Kidney (tissue), 14 donors: ENCODE measurements around the gene CLTCL1. TPM values are rescaled to one million over a fixed set of nuclear protein-coding genes. Genes with fewer than 3 reads are reported as not detected.
A peak's percentile ranks its signal among the peaks of the same experiment; 100 is the strongest.

Source experiments
- DNase-seq, 5 donors: peaks; one replicate each; pipeline ENCODE4 v3.0.0-alpha.2; 2013 to 2020
- FAIRE-seq: peaks from 2 replicates; lab custom pipeline; 2012; peaks lifted over from hg19 to GRCh38; lab: Jason Lieb, UNC
- H3K27ac ChIP-seq, 2 donors: one replicate each; pipeline ENCODE4 v1.7.0; 2013; ENCODE audit warnings: low read depth in 2 of 2, low read length in 2 of 2, inconsistent platforms in 1 of 2
- H3K27me3 ChIP-seq: one replicate; pipeline ENCODE4 v1.7.1; 2013; ENCODE audit warnings: low read length, inconsistent platforms; ENCODE audit not compliant: control insufficient read depth, insufficient read depth
- H3K36me3 ChIP-seq, 3 donors: one replicate each; pipeline versions ENCODE4 v1.7.0 to v1.7.1; 2013; ENCODE audit warnings: low read length in 3 of 3, control low read depth in 1 of 3, inconsistent platforms in 1 of 3; ENCODE audit not compliant: insufficient read depth in 3 of 3, control insufficient read depth in 2 of 3
- H3K4me1 ChIP-seq, 3 donors: one replicate each; pipeline versions ENCODE4 v1.7.0 to v1.7.1; 2013; ENCODE audit warnings: low read length in 3 of 3, inconsistent platforms in 1 of 3, low read depth in 1 of 3; ENCODE audit not compliant: control insufficient read depth in 2 of 3, insufficient read depth in 2 of 3
- H3K4me3 ChIP-seq, 3 donors: one replicate each; pipeline versions ENCODE4 v1.7.0 to v1.8.1; 2013; ENCODE audit warnings: low read length in 3 of 3, control low read depth in 1 of 3, inconsistent platforms in 1 of 3
- H3K9ac ChIP-seq, 3 donors: one replicate each; pipeline versions ENCODE4 v1.7.0 to v1.7.1; 2013; ENCODE audit warnings: low read length in 3 of 3, control low read depth in 1 of 3, inconsistent platforms in 1 of 3
- H3K9me3 ChIP-seq, 3 donors: one replicate each; pipeline versions ENCODE4 v1.7.0 to v1.7.1; 2013; ENCODE audit warnings: low read length in 3 of 3, control low read depth in 1 of 3, inconsistent platforms in 1 of 3; ENCODE audit not compliant: control insufficient read depth in 2 of 3, insufficient read depth in 1 of 3
- CTCF ChIP-seq: IDR thresholded peaks from 3 replicates; pipeline ENCODE4 v1.5.1; 2012; ENCODE audit warnings: mild to moderate bottlenecking, moderate library complexity, borderline replicate concordance; ENCODE audit not compliant: insufficient read depth; ENCODE audit errors: extremely low read depth
- intact Hi-C: fragments of 100-400 bp; cut with DNase I; formaldehyde crosslinking; loops from one replicate; pipeline ENCODE4 v1.11.1; 2022
- polyA plus RNA-seq: library from polyadenylated mRNA; stranded (reverse); fragments of 350-450 nt; fragmentation: Illumina TruSeq; extraction: RNeasy Lipid Tissue Mini Kit (QIAGEN cat#74804); gene quantifications from one replicate; pipeline ENCODE4 v1.2.3, GENCODE V29; 2014; ENCODE audit warnings: low read depth, low replicate concordance; ENCODE audit not compliant: insufficient read depth
- total RNA-seq: library from RNA; stranded (reverse); fragmentation: NEBNext Ultra II Directional; extraction: Animal tissue kit (Norgen Biotek cat#: 25700); gene quantifications from one replicate; pipeline ENCODE4 v1.2.1, GENCODE V29; 2021
- donor health status: control.
- donor health status: control.
- donor health status: control.
- donor health status: control.
- donor health status: control.
- donor health status: DM: yes; HTN: yes; CAD: no.
- donor health status: Normal renal cell carcinoma (clear cell type).

Gene CLTCL1
- total and polyA plus RNA-seq, 2 donors from 2014 or later: 4.0 to 6.3 TPM

DNA sequence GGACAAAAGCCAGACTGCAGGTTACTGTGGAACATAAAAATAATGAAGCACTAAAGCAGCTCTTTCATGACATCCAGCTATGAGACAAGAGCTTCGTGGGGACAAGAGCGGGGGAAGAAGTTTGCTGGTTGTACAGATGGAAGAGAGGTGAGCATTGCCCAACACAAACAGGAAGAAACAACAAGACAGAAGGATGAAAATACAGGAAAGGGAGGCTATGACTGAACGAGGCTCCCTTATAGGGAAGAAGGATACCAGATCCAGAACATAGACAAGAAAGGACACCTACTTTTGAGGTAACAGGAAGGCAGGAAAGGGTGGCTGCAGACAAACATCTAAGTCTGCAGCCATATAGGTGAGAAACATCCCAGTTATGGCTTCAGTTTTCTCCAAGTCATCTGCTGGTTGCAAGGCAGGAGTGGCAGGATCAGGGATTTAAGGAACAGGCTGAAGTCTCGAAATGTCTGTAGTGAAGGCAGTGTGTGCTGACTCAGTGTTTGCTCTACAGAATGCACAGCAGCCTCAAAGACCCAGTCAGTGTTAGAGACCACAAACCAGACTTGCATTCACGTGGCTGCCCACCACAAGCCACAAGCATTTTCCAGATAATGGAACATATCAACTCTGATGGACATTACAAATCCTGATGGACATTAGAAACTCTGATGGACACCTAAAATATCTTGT, 1.9 kb downstream of the CLTCL1 start:
- H3K4me3 ChIP-seq: no peak overlapping the region
- intact Hi-C loops: no loop called here
- TF ChIP-seq CTCF: no peak
- no peaks in the 10 kb centered on the region for H3K27me3 ChIP-seq
- H3K36me3 ChIP-seq: no peaks in the 10 kb centered on the region
- H3K4me1 ChIP-seq: peaks cover 0 to 14% (median 13%) of the 10 kb centered on the region in 3 donors
- FAIRE-seq (no peak), DNase-seq (no peak)
- no peak overlapping the region for H3K9ac ChIP-seq
- H3K27ac ChIP-seq: no peak overlapping the region
- no peaks in the 10 kb centered on the region for H3K9me3 ChIP-seq

GRCh38 chr22:19287889-19288288, 3.6 kb downstream of the CLTCL1 start:
- H3K4me1 ChIP-seq: peaks cover 0 to 14% (median 13%) of the 10 kb centered on the region in 3 donors
- intact Hi-C loops: no loop called here
- DNase-seq (no peak), FAIRE-seq (no peak)
- no peak for TF ChIP-seq CTCF
- no peaks in the 10 kb centered on the region for H3K36me3 ChIP-seq
- H3K27ac ChIP-seq: no peak overlapping the region
- no peak overlapping the region for H3K4me3 ChIP-seq
- no peak overlapping the region for H3K9ac ChIP-seq
- H3K9me3 ChIP-seq: no peaks in the 10 kb centered on the region
- H3K27me3 ChIP-seq: no peaks in the 10 kb centered on the region

GRCh38 chr22:19287076-19287707, 4.3 kb downstream of the CLTCL1 start:
- Histone ChIP-seq H3K36me3 (no peaks in the 10 kb centered on the region), H3K9ac (no peak overlapping the region), H3K27ac (no peak overlapping the region), H3K4me3 (no peak overlapping the region), H3K9me3 (no peaks in the 10 kb centered on the region), H3K27me3 (no peaks in the 10 kb centered on the region), H3K4me1 (peaks cover 0 to 9% (median 7%) of the 10 kb centered on the region in 3 donors)
- DNase-seq: peak in 2 of 5 donors; percentile 26 to 55
- intact Hi-C loops: no loop called here
- no peak for TF ChIP-seq CTCF
- FAIRE-seq: no peak
